HEK293 (cell line): ENCODE measurements around the gene SPAG8.

ENCODE experiments used
- CTCF ChIA-PET: fragments of 350-600 bp; formaldehyde crosslinking; extraction: SDS; loops from one replicate; lab custom pipeline; 2021; ENCODE audit warnings: antibody characterized with exemption; lab: Yijun Ruan, JAX
- POLR2A ChIA-PET: fragments of 300-600 bp; formaldehyde crosslinking; extraction: SDS; loops from one replicate; lab custom pipeline; 2020; ENCODE audit warnings: antibody characterized with exemption, inconsistent platforms; lab: Yijun Ruan, JAX
- H3K27ac ChIP-seq: fragments of 200-500 bp; sonication (Bioruptor generic); 2 replicates; pipeline ENCODE4 v1.5.1; 2014; ENCODE audit warnings: low read depth, low read length, control low read depth, inconsistent platforms; ENCODE audit errors: extremely low read depth
- H3K36me3 ChIP-seq, 2 experiments: fragments of 200-500 bp in 1 of 2; sonication (Bioruptor generic) in 1 of 2; 1 replicate in 1 of 2; 2 replicates in 1 of 2; pipeline ENCODE4 v1.5.1; 2014 to 2017; ENCODE audit warnings: inconsistent platforms in 2 of 2, low read length in 2 of 2; ENCODE audit not compliant: control insufficient read depth in 2 of 2, insufficient read depth in 1 of 2
- H3K4me1 ChIP-seq: fragments of 200-500 bp; sonication (Bioruptor generic); 2 replicates; pipeline ENCODE4 v1.5.1; 2014; ENCODE audit warnings: mild to moderate bottlenecking, low read length, inconsistent platforms; ENCODE audit not compliant: control insufficient read depth, insufficient read depth
- H3K4me3 ChIP-seq: 2 replicates; pipeline ENCODE4 v1.5.1; 2011; ENCODE audit warnings: low read depth, mild to moderate bottlenecking, control low read depth, low read length, moderate library complexity
- H3K9me3 ChIP-seq: fragments of 200-500 bp; sonication (Bioruptor generic); 2 replicates; pipeline ENCODE4 v1.5.1; 2014; ENCODE audit warnings: low read depth, low read length, inconsistent platforms; ENCODE audit not compliant: control insufficient read depth, insufficient read depth
- ATF2 ChIP-seq: fragments of 450-650 bp; formaldehyde crosslinking; IDR thresholded peaks from 2 replicates; pipeline ENCODE4 v1.5.1; 2016; ENCODE audit warnings: missing biosample characterization, missing genetic modification characterization, low read depth
- BCL6B ChIP-seq: fragments of 450-650 bp; formaldehyde crosslinking; IDR thresholded peaks from 2 replicates; pipeline ENCODE4 v1.5.1; 2017; ENCODE audit warnings: missing biosample characterization, missing genetic modification characterization
- SALL2 ChIP-seq: fragments of 450-650 bp; formaldehyde crosslinking; IDR thresholded peaks from 2 replicates; pipeline ENCODE4 v1.5.0; 2017; ENCODE audit warnings: missing biosample characterization, mild to moderate bottlenecking, missing genetic modification characterization, borderline replicate concordance
- SETDB1 ChIP-seq: IDR thresholded peaks from one replicate; pipeline ENCODE4 v1.6.1; 2017; ENCODE audit warnings: mild to moderate bottlenecking, low read length, moderate library complexity, mixed read lengths; ENCODE audit not compliant: insufficient read length
- ZBTB20 ChIP-seq: fragments of 450-650 bp; formaldehyde crosslinking; IDR thresholded peaks from 2 replicates; pipeline ENCODE4 v1.5.1; 2016; ENCODE audit warnings: missing biosample characterization, missing genetic modification characterization
- ZBTB26 ChIP-seq: fragments of 450-650 bp; formaldehyde crosslinking; optimal IDR thresholded peaks from 2 replicates; pipeline ENCODE3; 2016; ENCODE audit warnings: missing biosample characterization, mild to moderate bottlenecking, missing genetic modification characterization
- ZIC2 ChIP-seq: fragments of 450-650 bp; formaldehyde crosslinking; IDR thresholded peaks from 2 replicates; pipeline ENCODE4 v1.5.1; 2016; ENCODE audit warnings: missing biosample characterization, missing genetic modification characterization
- ZNF121 ChIP-seq: fragments of 450-650 bp; formaldehyde crosslinking; IDR thresholded peaks from 2 replicates; pipeline ENCODE4 v1.5.1; 2016; ENCODE audit warnings: missing biosample characterization, missing genetic modification characterization
- ZNF18 ChIP-seq: fragments of 450-650 bp; formaldehyde crosslinking; IDR thresholded peaks from 2 replicates; pipeline ENCODE4 v1.5.1; 2016; ENCODE audit warnings: missing biosample characterization, missing genetic modification characterization
- ZNF202 ChIP-seq: fragments of 450-650 bp; formaldehyde crosslinking; IDR thresholded peaks from 2 replicates; pipeline ENCODE4 v1.5.1; 2016; ENCODE audit warnings: missing biosample characterization, missing genetic modification characterization, borderline replicate concordance
- ZNF248 ChIP-seq: fragments of 450-650 bp; formaldehyde crosslinking; IDR thresholded peaks from 2 replicates; pipeline ENCODE4 v1.5.1; 2017; ENCODE audit warnings: missing biosample characterization, missing genetic modification characterization
- ZNF341 ChIP-seq: fragments of 450-650 bp; formaldehyde crosslinking; IDR thresholded peaks from 2 replicates; pipeline ENCODE4; 2016; ENCODE audit warnings: low read depth, missing biosample characterization, missing genetic modification characterization
- ZNF354C ChIP-seq: fragments of 450-650 bp; formaldehyde crosslinking; IDR thresholded peaks from 2 replicates; pipeline ENCODE4 v1.5.1; 2016; ENCODE audit warnings: missing biosample characterization, missing genetic modification characterization, low read depth, borderline replicate concordance
- ZNF623 ChIP-seq: fragments of 450-650 bp; formaldehyde crosslinking; IDR thresholded peaks from 2 replicates; pipeline ENCODE4 v1.5.1; 2016; ENCODE audit warnings: missing biosample characterization, missing genetic modification characterization
- ZNF624 ChIP-seq: fragments of 450-650 bp; formaldehyde crosslinking; IDR thresholded peaks from 2 replicates; pipeline ENCODE4 v1.5.1; 2017; ENCODE audit warnings: missing biosample characterization, missing genetic modification characterization
- ZNF654 ChIP-seq: fragments of 450-650 bp; formaldehyde crosslinking; IDR thresholded peaks from 2 replicates; pipeline ENCODE4 v1.5.1; 2016; ENCODE audit warnings: low read depth, missing biosample characterization, missing genetic modification characterization
- ZNF701 ChIP-seq: fragments of 450-650 bp; formaldehyde crosslinking; IDR thresholded peaks from 2 replicates; pipeline ENCODE4 v1.5.1; 2016; ENCODE audit warnings: missing biosample characterization, missing genetic modification characterization
- ZNF768 ChIP-seq: fragments of 450-650 bp; formaldehyde crosslinking; IDR thresholded peaks from 2 replicates; pipeline ENCODE4 v1.5.1; 2018; ENCODE audit warnings: missing biosample characterization, mild to moderate bottlenecking, missing genetic modification characterization
- ZNF830 ChIP-seq: fragments of 450-650 bp; IDR thresholded peaks from 2 replicates; pipeline ENCODE4 v1.5.0; 2018; ENCODE audit warnings: missing biosample characterization, missing genetic modification characterization, low read depth, mild to moderate bottlenecking, moderate library complexity
- ZSCAN5A ChIP-seq: fragments of 450-650 bp; formaldehyde crosslinking; IDR thresholded peaks from 2 replicates; pipeline ENCODE4 v1.5.1; 2016; ENCODE audit warnings: missing biosample characterization, missing genetic modification characterization

SPAG8 gene

GRCh38 chr9:35792826-35793225, 19.2 kb downstream of the SPAG8 start (continued):
- TF ChIP-seq SALL2 = no peak

GRCh38 chr9:35792024-35792813, 19.8 kb downstream of the SPAG8 start:
- no peak overlapping the region for H3K4me3 ChIP-seq
- POLR2A ChIA-PET = no interaction called here
- CTCF ChIA-PET = interaction anchor here (0.6 to 2.4 kb wide), 3 partner anchors 84 to 218 kb away, joined by 3 to 14 read pairs (median 5); no protein-coding TSS in a partner anchor

GRCh38 chr9:35791297-35791921, 20.7 kb downstream of the SPAG8 start, which contains the start of gene NPR2:
TSS of gene NPR2 (plus strand) at chr9:35791591. CDS start at chr9:35792409, 818 bp downstream.
- peaks cover 0 to 8% of the 10 kb centered on the region in 2 experiments; a peak in 2 of 3 replicates for H3K36me3 ChIP-seq
- H3K27ac ChIP-seq = no peak within 1 kb of the TSS
- ChIA-PET CTCF (interaction anchor here (2.4 kb wide), 1 partner anchor 91 kb away, joined by 14 read pairs; no protein-coding TSS in a partner anchor), POLR2A (no interaction called here)
- H3K4me1 ChIP-seq = no peaks in the 10 kb centered on the region
- H3K4me3 ChIP-seq = no peak within 1 kb of the TSS
- no peaks in the 10 kb centered on the region for H3K9me3 ChIP-seq
- TF ChIP-seq ZIC2 (tag by site-specific recombination) (no peak), ZNF701 (tag by site-specific recombination) (no peak), BCL6B (tag by site-specific recombination) (no peak), ZNF768 (tag by site-specific recombination) (no peak), ZNF654 (tag by site-specific recombination) (no peak), ZNF121 (tag by site-specific recombination) (no peak), ZNF624 (tag by site-specific recombination) (no peak)

More at GRCh38 chr9:35792024-35792813, 19.8 kb downstream of the SPAG8 start:
- Histone ChIP-seq H3K4me1 (no peaks in the 10 kb centered on the region), H3K27ac (no peak overlapping the region), H3K36me3 (peaks cover 0 to 8% of the 10 kb centered on the region in 2 experiments; a peak in 2 of 3 replicates)
- no peak for TF ChIP-seq ZNF341
- no peak for TF ChIP-seq ZNF202 (tag by site-specific recombination)
- TF ChIP-seq ZBTB20 = no peak
- no peak for TF ChIP-seq SETDB1
- no peak for TF ChIP-seq ATF2
- TF ChIP-seq ZNF248 (tag by site-specific recombination) = no peak
- no peak for TF ChIP-seq ZSCAN5A (tag by site-specific recombination)
- TF ChIP-seq ZNF830 (tag by site-specific recombination) = no peak
- TF ChIP-seq ZBTB26 (tag by site-specific recombination) = no peak
- no peak for TF ChIP-seq ZNF18
- no peak for TF ChIP-seq ZNF354C (tag by site-specific recombination)
- no peak for TF ChIP-seq ZNF623 (tag by site-specific recombination)
- TF ChIP-seq, all 188 proteins: peak for 0
- no peaks in the 10 kb centered on the region for H3K9me3 ChIP-seq
